GM12878 (cell line): ENCODE results near the gene C16orf78. TPM values are rescaled to one million over a fixed set of nuclear protein-coding genes. Genes with fewer than 3 reads are reported as not detected.

Experiments
- ATAC-seq: fragments of 200-7000 bp; cut with Tn5 transposase; 3 replicates; pipeline ENCODE4 v1.9.1; 2020; ENCODE audit warnings: mild to moderate bottlenecking, moderate library complexity
- BruUV-seq: library from RNA; stranded (reverse); fragments of 400-500 nt; replicated peaks from 2 replicates; lab custom pipeline; 2021; lab: Mats Ljungman, UMichigan
- CTCF ChIA-PET: fragments of 300-600 bp; sonication (Branson Sonifier 250); formaldehyde crosslinking; extraction: SDS; loops from one replicate; lab custom pipeline; 2021; ENCODE audit warnings: inconsistent platforms; lab: Yijun Ruan, JAX
- POLR2A ChIA-PET: fragments of 350-600 bp; formaldehyde crosslinking; extraction: SDS; loops from one replicate; lab custom pipeline; 2021; ENCODE audit warnings: inconsistent platforms; lab: Charles Lee
- RAD21 ChIA-PET: fragments of 300-600 bp; sonication (Branson Sonifier 250); formaldehyde crosslinking; loops from one replicate; lab custom pipeline; 2023; ENCODE audit warnings: antibody characterized with exemption; ENCODE audit not compliant: unreplicated experiment; lab: Charles Lee
- SMC1A ChIA-PET: fragments of 300-600 bp; sonication (Branson Sonifier 250); formaldehyde crosslinking; loops from one replicate; lab custom pipeline; 2023; ENCODE audit not compliant: unreplicated experiment, uncharacterized antibody; lab: Charles Lee
- DNase-seq: peaks from one replicate; pipeline ENCODE4 v3.0.0-alpha.2; 2011; ENCODE audit warnings: low read depth, low spot score
- FAIRE-seq: peaks from 3 replicates; lab custom pipeline; 2011; peaks lifted over from hg19 to GRCh38; lab: Jason Lieb, UNC
- H2AFZ ChIP-seq: 2 replicates; pipeline ENCODE4 v1.6.0; 2011; ENCODE audit warnings: low read depth, low read length, control low read depth; ENCODE audit not compliant: control insufficient read depth
- H3K27ac ChIP-seq: 2 replicates; pipeline ENCODE4 v1.5.1; 2011; ENCODE audit warnings: control low read depth; ENCODE audit not compliant: control insufficient read depth, insufficient read depth
- H3K27me3 ChIP-seq, 2 experiments: replicated peaks in 1 of 2; 2 replicates each; pipeline versions ENCODE4 v1.6.0 to v1.6.1; 2011; ENCODE audit warnings: low read length in 1 of 2; ENCODE audit not compliant: control insufficient read depth in 2 of 2, insufficient read depth in 2 of 2
- H3K36me3 ChIP-seq, 2 experiments: 2 replicates each; pipeline ENCODE4 v1.5.1; 2011; ENCODE audit warnings: low read length in 1 of 2; ENCODE audit not compliant: control insufficient read depth in 2 of 2, insufficient read depth in 2 of 2
- H3K4me1 ChIP-seq: 2 replicates; pipeline ENCODE4 v1.6.1; 2011; ENCODE audit warnings: mild to moderate bottlenecking, low read length, moderate library complexity, mixed read lengths; ENCODE audit not compliant: control insufficient read depth, insufficient read depth
- H3K4me2 ChIP-seq: 2 replicates; pipeline ENCODE4 v1.6.0; 2011; ENCODE audit warnings: control low read depth; ENCODE audit not compliant: control insufficient read depth, insufficient read depth
- H3K4me3 ChIP-seq: fragments of 200-600 bp; sonication (generic); 2 replicates; pipeline ENCODE4 v1.5.1; 2016
- H3K79me2 ChIP-seq: 2 replicates; pipeline ENCODE4 v1.6.0; 2011; ENCODE audit warnings: low read length; ENCODE audit not compliant: control insufficient read depth, insufficient read depth
- H3K9ac ChIP-seq: 2 replicates; pipeline ENCODE4 v1.8.0; 2011; ENCODE audit warnings: low read length, control low read depth, mixed read lengths; ENCODE audit not compliant: control insufficient read depth, insufficient read depth
- H3K9me3 ChIP-seq: replicated peaks from 3 replicates; pipeline ENCODE4 v1.5.1; 2011; ENCODE audit warnings: mild to moderate bottlenecking, low read length; ENCODE audit not compliant: control insufficient read depth, insufficient read depth
- H4K20me1 ChIP-seq: 2 replicates; pipeline ENCODE4 v1.6.0; 2011; ENCODE audit not compliant: control insufficient read depth, insufficient read depth
- ATF7 ChIP-seq: fragments of 450-650 bp; IDR thresholded peaks from 2 replicates; pipeline ENCODE4 v1.6.1; 2016; ENCODE audit warnings: low read depth, mild to moderate bottlenecking
- ZNF274 ChIP-seq: IDR thresholded peaks from one replicate; pipeline ENCODE4 v1.8.0; 2011; ENCODE audit not compliant: insufficient read length, insufficient read depth
- WGBS: methylation state at CpG from one replicate; pipeline ENCODE4 v1.1.6; 2016; ENCODE audit warnings: low lambda C conversion rate; ENCODE audit not compliant: insufficient replicate concordance, insufficient coverage; ENCODE audit errors: missing lambda C conversion rate; 5-methylcytosine and 5-hydroxymethylcytosine counted together
- in situ Hi-C: fragments of 300-500 bp; cut with MboI; formaldehyde crosslinking; loops from 9 replicates; pipeline ENCODE4 v1.14.3; 2018; ENCODE audit warnings: mixed read lengths
- intact Hi-C: fragments of 100-400 bp; cut with micrococcal nuclease; formaldehyde crosslinking; loops from one replicate; pipeline ENCODE4 v1.14.2; 2022; ENCODE audit not compliant: unreplicated experiment
- polyA plus RNA-seq, 11 experiments: library from polyadenylated mRNA; depleted of rRNA in 4 of 11; unstranded in 6 of 11; stranded (reverse) in 5 of 11; fragments of >200 nt; fragmentation: Nextera tagmentation in 4 of 11; fragmentation: Illumina TruSeq in 1 of 11; extraction: Ambion mirVana in 4 of 11; extraction: Trizol in 1 of 11; gene quantifications; 1 replicate in 1 of 11; 2 replicates in 10 of 11; pipeline versions ENCODE4 v1.2.1 to v1.2.3, GENCODE V29; 2011 to 2016; ENCODE audit warnings: inconsistent platforms in 2 of 11, missing spikeins in 2 of 11, low read depth in 1 of 11
- total RNA-seq, 4 experiments: library from RNA; depleted of rRNA in 3 of 4; stranded (reverse); fragments of >200 nt in 3 of 4; fragmentation: Illumina TruSeq in 1 of 4; extraction: Trizol in 1 of 4; gene quantifications; 2 replicates each; pipeline versions ENCODE4 v1.2.1 to v1.2.3, GENCODE V29; 2013 to 2021
- TF ChIP-seq, protein P1 (sequence below): IDR thresholded peaks from 2 replicates; pipeline ENCODE4 v1.6.1; 2012; ENCODE audit warnings: low read depth, low read length, improper control_type of control experiment
- TF ChIP-seq, protein P2 (sequence below): IDR thresholded peaks from 2 replicates; pipeline ENCODE4 v1.6.1; 2012; ENCODE audit warnings: mild to moderate bottlenecking, low read depth, low read length

C16orf78 gene
- total and polyA plus RNA-seq, 10 of the 15 experiments (the other 5 are each of a cell fraction or from before 2014, with no cell fraction given): not detected

DNA sequence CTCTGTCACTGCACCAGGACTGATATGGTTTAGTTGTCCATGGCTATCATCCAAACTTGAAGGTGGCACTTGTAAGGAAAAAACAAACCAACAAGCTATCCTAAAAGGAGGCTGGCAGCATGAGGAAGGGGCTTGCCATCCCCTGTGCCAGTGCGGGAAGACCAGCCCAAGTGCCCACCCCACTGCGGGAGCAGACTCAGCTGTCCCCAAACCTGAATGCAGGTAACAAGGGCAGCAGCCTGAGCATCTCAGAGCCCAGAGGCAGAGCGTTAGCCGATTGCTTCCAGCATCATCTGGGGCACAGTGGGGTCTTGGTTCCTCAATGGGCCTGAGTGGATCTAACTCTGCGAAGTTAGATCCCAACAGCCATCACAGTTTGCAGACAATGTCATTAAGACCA, 29.2 kb upstream of the C16orf78 start (continued):
- TF ChIP-seq, protein P1, sequence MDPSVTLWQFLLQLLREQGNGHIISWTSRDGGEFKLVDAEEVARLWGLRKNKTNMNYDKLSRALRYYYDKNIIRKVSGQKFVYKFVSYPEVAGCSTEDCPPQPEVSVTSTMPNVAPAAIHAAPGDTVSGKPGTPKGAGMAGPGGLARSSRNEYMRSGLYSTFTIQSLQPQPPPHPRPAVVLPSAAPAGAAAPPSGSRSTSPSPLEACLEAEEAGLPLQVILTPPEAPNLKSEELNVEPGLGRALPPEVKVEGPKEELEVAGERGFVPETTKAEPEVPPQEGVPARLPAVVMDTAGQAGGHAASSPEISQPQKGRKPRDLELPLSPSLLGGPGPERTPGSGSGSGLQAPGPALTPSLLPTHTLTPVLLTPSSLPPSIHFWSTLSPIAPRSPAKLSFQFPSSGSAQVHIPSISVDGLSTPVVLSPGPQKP: no peak
- no peak for TF ChIP-seq ZNF274
- TF ChIP-seq, all 136 proteins: peak for 0

DNA sequence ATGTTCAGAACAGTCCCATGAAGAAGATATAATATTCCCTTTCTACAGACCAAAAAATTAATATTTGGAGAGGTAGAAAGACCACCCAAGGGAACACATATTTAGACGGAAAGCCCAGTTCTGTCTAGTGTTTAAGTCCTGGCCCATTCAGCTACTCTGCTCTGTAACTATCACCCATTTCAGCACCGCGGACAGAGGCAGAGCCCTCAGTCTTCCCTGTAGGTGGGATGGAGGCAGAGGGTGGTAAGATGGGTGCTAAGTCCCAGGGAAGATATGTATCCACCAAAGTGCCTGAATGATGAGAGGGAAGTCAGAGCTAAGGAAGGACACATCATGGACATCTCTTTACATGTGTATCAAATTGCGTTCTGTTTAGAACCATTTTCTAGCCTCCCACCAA, 27.8 kb upstream of the C16orf78 start:
- ChIA-PET CTCF (no interaction called here), RAD21 (no interaction called here), POLR2A (no interaction called here), SMC1A (no interaction called here)
- Histone ChIP-seq H3K9ac (no peak overlapping the region), H3K9me3 (no peaks in the 10 kb centered on the region), H3K4me3 (no peak overlapping the region), H3K4me2 (no peak overlapping the region), H3K4me1 (no peaks in the 10 kb centered on the region), H3K27me3 (no peaks in the 10 kb centered on the region; a peak in 1 of 4 replicates), H3K27ac (no peak overlapping the region), H3K36me3 (no peaks in the 10 kb centered on the region), H2AFZ (no peak overlapping the region), H4K20me1 (no peaks in the 10 kb centered on the region), H3K79me2 (no peaks in the 10 kb centered on the region)
- intact Hi-C loops (no loop called here), in situ Hi-C loops (no loop called here)
- BruUV-seq: no TSS peak
- ATAC-seq (no peak), DNase-seq (no peak), FAIRE-seq (no peak)
- TF ChIP-seq ATF7: no peak
- TF ChIP-seq, protein P2, sequence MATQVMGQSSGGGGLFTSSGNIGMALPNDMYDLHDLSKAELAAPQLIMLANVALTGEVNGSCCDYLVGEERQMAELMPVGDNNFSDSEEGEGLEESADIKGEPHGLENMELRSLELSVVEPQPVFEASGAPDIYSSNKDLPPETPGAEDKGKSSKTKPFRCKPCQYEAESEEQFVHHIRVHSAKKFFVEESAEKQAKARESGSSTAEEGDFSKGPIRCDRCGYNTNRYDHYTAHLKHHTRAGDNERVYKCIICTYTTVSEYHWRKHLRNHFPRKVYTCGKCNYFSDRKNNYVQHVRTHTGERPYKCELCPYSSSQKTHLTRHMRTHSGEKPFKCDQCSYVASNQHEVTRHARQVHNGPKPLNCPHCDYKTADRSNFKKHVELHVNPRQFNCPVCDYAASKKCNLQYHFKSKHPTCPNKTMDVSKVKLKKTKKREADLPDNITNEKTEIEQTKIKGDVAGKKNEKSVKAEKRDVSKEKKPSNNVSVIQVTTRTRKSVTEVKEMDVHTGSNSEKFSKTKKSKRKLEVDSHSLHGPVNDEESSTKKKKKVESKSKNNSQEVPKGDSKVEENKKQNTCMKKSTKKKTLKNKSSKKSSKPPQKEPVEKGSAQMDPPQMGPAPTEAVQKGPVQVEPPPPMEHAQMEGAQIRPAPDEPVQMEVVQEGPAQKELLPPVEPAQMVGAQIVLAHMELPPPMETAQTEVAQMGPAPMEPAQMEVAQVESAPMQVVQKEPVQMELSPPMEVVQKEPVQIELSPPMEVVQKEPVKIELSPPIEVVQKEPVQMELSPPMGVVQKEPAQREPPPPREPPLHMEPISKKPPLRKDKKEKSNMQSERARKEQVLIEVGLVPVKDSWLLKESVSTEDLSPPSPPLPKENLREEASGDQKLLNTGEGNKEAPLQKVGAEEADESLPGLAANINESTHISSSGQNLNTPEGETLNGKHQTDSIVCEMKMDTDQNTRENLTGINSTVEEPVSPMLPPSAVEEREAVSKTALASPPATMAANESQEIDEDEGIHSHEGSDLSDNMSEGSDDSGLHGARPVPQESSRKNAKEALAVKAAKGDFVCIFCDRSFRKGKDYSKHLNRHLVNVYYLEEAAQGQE: peak; percentile 87
- WGBS: 28% methylated on average over 4 of the region's 4 CpGs
